ENCODE results near the gene SHD.

Gene SHD

DNA sequence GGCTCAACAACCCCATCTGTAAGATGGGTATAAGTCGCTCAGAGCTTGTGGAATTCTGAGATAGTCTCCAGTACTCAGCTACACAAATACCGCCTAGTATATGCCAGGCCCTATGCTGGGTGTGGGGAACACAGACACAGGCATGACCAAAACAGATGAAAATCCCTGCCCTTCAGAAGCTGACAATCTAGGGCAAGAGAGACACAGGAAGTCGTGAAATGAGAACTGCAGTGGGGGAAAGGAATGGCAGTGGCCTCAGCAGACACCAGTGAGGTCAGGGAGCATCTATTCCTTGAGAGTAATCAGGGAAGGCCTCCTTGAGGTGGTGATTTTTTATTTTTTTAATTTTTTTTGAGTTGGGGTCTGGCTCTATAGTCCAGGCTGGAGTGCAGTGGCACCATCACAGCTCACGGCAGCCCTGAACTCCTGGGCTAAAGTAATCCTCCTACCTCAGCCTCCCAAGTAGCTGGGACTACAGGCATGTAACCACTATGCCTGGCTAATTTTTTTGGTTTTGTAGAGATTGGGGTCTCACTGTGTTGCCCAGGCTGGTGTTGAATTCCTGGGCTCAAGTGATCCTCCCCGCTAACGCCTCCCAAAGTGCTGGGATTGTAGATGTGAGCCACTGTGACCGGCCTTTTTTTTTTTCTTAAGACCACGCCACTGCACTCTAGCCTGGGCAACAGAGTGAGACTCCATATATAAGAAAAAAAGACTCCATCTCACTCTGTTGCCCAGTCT, 19.9 kb downstream of the SHD start:
- no peak for DNase-seq

DNA sequence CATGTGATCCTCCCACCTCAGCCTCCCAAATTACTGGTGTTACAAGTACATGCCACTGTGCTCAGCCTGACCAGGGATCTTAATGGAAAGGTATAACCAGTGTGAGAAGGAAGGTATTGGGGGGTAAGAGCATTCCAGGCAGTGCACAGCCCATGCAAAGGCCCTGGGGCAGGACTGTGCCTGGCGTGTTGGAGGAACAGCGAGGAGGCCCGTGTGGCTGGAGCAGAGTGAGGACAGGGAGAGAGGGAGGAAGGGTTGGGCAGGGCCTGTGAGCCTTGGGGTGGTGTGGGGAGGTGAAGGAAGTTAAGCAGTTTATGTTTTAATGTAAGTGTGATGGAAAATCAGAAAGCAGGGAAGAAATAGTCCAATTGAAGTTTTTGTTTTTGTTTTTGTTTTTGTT, 21.5 kb downstream of the SHD start:
- DNase-seq, result no peak

DNA sequence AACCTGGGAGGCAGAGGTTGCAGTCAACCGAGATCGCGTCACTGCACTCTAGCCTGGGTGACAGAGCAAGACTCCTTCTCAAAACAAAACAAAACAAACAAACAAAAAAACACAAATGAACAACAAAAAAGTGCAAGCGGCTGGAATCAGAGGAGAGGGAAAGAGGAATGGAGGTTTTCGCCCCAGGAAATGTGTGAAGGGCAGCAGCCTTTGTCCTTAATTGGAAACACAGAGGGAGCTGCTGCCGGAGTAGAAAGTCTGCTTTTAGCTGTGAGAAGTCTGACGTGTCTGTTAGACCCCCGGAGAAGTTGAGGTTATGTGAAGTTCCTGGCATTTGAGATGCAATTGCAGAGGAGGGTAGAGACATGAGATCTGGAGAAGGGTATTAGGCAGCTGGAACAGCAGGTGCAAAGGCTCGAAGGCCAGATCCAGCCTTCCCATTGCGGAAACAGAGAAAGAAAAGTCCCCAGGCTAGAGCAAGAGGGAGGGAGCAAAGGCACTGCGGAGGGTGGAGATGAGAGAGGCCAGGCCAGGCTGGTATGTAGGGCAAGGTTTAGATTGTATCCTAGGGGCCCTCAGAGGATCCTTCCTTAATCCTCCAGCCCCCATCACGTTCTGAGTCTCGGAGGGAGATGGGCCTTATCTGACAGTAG, 22.6 kb downstream of the SHD start:
- no peak for DNase-seq

DNA sequence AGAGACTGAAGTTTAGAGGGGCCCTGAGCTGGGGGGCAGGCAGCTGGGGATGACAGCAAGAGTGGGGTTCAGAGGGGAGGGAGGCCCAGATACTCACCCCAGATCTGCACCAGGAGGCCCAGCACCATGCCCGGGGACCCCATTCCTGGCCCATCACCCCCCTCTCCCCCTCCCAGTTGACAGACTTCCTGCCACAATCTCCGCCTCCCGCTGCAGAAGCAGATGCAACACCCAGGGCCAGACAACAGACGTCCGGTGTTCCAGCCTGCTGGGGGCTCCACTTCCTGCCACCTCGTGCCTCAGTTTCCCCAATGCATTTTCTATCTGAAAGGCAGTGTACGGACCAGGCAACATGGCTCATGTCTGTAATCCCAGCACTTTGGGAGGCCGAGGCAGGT, 23.2 kb downstream of the SHD start, which contains the start of gene TMIGD2:
TMIGD2 (minus strand) TSS at position 147 of the 398 bp plus-strand sequence; CDS start at position 143, 4 bp downstream.
- DNase-seq, result no peak

DNA sequence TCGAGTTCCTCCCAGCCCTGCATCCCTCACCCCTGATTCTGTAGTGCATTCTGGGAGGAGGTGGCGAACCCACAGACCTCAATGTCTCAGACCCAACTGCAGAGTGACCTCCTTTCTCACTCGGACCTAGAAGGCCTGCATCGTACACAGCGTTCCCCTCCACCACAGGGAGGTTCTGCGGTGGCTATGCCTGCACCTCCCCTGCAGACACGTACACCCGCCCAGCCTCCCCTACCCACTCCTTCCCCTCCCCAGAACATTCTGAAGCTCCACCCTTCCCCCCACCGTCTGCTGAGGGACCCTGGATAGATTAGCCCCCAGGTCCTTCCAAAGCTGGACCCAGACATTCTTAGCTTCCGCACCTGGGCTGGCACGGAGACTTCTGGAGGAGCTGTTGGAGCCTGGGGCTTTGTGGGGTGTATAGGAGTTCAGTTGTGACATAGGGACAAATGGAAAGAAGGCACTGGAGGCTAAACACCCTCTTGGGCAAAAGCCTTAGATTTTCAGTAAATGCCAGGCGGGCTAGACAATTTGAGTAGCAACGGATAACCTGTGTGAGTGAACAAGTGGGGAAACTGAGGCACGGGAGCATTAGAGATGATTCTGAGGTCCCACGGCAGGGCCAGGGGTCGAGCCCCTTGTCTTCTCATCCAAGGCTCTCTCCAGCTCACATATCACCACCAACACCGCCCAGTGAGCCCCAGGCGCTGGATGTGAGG, 24.9 kb downstream of the SHD start:
- DNase-seq, result no peak

DNA sequence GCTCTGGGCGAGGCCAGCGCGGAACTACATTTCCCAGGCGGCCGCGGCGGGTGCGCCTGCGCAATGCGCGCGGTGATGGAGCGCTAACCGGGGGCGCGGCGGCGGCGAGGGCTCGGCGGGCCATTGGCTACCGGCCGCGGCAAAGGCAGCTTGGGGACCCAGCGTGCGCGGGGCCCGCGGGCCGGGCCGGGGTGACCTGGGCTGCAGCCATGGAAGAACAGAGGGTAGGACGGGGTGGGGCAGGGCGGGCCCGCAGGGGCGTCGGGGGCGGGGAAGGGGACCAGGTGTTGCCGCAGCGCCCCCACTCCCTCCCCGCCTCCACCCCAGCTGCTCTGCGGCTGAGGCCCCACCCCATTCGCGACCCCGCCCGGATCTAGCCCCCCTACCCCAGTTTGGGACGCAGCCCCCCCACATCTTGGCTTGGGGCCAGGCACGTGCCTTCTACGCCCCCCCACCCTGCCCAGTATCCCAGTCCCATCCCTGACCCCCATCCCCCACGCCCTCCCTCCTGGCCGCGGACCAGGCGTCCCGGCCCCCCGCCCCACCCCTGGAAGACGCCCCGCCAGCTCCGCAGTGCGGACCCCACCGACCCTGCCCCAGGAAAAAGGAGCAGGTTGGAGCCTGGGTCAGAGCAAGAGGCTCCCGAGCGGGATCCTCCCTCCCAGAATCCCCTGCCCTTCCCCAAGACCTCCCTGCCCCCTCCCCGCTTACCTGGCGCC, 25.6 kb downstream of the SHD start, which contains the start of gene FSD1:
FSD1 (plus strand) TSS at position 61 of the 719 bp plus-strand sequence; CDS start at position 210, 149 bp downstream.
- DNase-seq, result no peak

DNA sequence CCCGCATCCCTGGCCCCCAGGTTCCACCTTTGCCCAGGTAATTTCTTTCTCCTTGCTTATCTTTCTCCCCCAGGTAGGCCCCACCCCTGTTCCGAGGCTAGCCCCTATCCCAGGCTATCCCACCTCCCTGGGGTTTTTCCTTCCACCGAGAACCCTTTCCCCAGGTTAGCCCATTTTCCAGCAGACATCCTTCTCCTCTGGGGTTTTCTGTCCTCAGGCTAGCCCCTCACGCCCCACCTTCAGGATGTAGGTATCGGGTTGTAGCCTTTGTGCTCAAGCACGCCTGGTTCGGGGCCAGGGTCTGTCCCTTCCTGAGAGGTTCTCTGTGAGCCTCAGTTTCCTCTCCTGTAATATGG, 26.2 kb downstream of the SHD start:
- no peak for DNase-seq

DNA sequence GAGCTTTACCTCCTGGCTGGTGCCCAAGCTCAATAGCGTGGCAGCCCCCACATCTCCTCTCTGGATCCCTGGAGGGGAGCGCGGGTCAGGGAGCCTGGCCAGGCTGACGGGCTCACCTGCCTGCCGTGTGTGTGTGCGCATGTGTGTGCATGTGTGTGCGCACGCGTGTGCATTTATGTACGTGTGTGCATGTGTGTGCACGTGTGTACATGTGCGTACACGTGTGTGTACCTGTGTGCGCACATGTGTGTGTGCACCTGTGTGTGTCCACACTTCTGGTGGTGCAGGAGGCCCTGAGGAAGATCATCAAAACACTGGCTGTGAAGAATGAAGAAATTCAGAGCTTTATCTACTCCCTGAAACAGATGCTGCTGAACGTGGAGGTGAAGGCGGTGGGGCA, 26.6 kb downstream of the SHD start:
- DNase-seq, result no peak

DNA sequence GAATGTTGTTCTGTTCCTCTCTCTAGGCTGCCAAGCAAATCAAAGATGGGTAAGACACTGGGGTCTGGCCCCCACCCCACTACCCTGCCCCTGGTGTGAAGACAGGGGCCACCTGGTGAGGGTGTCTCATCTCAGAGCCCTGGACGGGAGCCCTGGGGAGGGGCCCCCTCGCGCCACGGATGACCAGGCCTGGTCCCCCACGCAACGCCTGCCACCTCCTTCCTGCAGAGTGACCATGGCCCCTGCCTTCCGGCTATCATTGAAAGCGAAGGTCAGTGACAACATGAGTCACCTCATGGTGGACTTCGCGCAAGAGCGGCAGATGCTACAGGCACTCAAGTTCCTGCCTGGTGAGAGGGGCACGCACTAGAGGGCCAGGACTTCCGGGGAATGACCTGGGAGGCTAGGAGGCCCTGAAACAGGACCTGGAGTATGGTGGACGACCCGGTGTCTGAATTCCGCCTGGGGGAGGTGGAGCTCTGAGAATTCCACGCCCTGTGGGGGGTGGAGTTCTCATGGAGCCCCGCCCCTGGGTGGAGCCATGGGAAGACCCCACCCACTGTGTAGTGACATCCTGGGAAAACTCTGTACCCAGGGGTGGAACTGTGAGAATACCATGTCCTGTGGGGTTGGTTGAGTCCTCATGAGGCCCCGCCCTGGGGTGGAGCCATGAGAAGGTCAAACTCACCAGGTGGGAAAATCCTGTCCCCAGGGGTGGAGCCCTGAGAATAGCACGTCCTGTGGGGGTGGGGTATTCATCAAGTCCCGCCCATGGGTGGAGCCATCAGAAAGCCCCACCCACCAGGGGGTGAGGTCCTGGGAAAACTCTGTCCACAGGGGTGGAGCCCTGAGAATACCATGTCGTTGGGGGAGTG, 31.4 kb downstream of the SHD start:
- DNase-seq, result no peak

DNA sequence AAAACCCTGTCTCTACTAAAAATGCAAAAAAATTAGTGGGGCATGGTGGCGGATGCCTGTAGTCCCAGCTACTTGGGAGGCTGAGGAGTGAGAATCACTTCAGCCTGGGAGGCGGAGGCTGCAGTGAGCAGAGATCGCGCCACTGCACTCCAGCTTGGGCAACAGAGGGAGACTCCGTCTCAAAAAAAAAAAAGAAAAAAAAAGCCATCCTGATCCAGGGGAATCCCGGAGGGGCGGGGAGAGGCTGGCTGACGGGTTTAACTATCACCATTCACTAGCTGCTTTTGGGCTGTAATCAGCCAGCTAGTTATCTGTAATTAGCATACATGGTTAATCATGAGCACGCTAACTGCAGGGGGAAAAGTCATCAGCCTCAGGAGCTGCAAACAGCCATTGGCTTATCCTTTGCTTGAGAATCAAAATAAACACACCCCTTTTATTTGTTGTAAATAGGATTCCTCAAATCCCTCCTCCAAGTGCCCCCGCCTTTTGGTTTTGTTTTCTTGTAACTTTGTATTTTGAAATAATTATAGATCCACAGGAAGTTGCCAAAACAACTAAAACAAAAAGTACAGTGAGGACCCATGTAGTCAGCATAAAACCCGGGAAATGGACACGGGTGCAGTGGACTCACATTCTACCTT, 34.9 kb downstream of the SHD start:
- no peak for DNase-seq

DNA sequence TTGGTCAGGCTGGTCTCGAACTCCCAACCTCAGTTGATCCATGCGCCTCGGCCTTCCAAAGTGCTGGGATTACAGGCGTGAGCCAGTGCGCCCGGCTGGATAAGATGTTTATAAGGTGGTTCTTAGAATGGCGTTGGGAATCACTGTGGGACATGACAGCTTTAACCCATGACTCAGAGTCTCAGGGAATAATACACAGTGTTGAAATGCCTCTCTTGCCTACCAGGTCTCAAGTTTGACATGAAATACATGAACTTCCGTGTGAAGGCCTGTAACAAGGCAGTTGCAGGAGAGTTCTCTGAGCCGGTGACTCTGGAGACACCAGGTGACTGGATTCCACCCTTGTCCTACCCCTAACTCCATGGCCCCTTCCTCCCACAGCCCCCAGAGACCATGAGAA, 37.9 kb downstream of the SHD start:
- DNase-seq, result no peak

DNA sequence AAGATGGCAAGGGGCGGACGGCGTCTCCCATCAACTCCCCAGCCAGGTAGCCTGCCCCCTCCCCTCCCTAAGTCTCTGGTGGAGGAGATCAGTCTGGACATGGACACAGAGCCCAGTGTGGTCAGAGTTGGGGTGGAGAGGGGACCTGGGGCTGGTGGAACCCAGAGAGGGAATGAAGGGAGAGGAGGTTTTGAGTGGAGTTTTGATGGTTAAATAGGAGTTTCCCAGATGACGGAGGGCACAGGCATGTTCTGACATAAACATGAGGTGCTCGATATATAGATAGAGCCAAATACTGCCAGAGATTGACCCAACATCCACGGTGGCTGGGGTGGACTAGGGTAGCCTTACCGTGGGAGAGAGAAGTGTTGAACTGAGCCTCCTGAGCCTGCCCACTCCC, 39.4 kb downstream of the SHD start:
- DNase-seq, result no peak

DNA sequence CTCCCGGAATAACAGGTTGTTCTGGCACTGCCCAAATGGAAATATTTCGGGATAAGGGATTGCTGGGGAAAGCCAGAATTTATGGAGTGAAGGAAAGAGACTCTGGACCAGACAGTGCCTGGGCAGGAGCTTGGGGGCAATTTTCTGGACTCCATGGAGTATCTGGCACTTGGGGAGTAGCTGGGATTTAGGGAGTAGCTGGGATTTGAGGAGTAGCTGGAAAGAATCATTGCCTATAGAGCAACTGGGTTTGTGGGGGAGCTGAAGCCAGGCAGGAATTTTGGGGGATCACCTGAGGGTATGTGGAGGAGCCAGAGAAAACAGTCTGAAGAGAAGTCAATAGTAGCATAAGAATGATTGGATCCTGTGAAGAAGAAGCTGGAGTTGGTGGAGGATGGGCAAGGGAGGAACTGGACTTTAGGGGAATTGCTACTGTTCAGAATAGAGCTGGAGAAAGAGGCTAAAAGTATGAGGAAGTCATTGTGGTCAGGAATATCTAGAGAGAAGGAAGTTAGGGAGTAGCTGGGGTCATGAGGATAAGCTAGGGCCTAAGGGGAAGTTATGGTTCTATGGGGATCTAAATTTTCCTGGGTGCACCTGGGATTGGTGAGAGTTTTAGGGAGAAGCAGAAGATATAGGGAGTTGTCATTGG, 40.1 kb downstream of the SHD start:
- no peak for DNase-seq

DNA sequence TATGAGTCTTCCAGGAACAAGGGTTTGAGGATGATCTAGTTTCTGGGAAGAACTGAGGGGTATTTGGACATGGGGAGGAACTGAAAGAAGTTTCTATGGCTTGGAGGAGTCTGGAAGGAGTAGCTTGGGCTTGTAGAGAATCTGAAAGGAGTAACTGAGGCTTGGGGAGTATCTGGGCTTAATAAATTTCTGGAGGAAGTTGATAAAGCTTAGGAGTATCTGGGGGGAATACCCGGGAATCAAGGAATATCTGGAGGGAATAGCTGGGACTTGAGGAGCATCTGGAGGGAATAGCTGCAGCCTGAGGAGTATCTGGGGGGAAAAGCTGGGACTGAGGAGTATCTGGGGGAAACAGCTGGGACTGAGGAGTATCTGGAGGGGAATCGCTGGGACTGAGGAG, 41.4 kb downstream of the SHD start:
- no peak for DNase-seq

DNA sequence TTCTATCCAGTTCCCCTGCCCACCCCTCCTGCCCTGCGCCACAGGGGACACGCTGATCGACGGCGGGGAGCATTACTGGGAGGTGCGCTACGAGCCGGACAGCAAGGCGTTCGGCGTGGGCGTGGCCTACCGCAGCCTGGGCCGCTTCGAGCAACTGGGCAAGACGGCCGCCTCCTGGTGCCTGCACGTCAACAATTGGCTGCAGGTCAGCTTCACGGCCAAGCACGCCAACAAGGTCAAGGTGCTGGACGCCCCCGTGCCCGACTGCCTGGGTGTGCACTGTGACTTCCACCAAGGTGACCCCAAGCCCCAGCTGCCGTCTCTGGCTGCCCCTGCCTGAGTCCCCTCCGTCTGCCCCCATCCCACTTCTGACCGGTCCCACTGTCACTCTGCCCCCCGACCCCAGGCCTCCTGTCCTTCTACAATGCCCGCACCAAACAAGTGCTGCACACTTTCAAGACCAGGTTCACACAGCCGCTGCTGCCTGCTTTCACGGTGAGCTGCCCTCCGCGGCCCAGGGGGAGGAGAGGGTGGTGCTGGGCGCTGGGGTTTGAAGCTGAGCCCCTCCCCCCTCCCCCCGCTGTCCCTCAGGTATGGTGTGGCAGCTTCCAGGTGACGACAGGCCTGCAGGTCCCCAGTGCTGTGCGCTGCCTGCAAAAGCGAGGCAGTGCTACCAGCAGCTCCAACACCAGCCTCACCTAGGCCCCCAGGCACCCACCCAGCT, 44.0 kb downstream of the SHD start:
- DNase-seq, result no peak

DNA sequence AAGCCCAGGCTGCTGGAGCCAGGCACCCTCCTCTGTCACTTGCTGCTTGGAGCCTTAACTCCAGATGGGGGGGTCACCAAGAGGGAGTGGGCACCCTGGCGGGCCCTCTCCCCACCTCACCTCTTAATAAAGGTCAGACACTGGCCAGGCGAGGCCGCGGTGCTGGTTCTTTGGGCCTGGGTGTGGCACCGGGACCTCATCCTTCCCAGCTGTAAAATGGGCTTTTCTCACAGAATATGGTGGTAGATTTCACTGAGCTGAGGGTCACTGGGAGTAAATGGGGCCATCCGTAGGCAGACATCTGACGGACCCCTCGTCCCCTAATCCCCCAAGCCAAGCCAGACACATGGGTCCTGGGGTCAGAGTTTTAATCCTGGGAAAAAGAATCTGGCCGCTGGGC, 44.6 kb downstream of the SHD start:
- no peak for DNase-seq

DNA sequence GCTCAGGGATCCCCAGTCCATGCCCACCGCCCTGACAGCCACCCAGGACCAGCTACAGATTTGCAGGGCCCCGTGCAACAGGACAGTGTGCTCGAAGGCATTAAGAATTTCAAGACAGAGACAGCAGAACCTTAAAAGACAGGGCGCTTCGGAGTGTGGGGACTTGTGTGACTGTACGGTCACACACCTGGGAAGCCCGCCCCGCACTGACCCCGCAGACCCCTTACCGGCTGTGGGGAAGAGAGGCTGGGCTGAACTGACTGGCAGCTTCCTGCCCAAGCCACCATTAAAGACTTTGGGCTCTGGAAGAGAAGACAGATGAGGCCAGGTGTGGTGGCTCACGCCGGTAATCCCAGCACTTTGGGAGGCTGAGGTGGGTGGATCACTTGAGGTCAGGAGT, 45.2 kb downstream of the SHD start:
- DNase-seq, result no peak

DNA sequence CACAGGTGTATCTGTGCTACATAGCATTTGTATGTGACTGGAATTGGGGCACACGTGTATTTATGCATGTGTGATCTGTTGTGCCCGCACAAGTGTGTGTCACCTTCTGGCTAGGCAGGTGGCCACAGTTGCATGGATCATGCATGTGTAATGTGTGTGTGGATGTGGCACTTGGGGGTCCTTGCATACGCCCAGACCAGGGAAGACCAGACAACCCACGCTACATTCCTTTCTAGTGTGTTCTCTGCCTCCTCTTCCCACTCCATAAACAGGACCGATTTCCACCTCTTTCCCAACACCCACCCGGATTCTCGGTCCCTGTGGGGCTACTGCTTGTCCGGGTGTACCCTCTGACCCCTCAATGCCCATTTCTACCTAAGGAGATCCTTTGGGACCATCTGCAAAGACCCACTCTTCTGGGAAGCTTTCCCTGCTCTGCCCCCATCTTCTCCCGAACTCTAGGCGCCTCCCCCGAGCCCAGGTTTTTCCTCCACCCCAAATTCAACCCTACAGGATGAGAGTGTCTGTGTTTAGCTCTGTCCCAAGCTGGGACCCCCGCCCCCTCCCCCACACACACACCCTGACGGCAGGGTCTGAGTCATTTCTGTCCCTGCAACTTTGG, 47.3 kb downstream of the SHD start:
- no peak for DNase-seq

DNA sequence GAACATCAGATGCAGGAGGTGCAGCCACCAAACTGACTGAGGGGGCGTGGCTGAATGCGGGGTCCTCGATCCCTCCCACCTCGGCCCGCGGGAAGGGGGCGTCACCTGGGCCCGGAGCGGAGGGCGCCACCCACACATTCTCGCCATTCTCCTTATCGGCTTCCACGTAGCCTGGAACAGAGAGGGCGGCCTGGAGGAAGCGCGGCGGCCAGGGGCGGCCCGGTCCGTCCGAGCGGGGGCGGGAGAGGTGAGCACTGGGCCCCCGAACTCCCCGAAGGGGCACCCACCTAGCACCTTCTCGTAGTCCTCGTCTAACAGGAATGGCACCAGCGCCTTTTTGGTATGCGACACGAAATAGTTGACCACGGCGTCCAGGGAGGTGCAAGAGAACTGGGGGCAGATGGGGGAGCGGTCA, 47.8 kb downstream of the SHD start:
- no peak for DNase-seq

DNA sequence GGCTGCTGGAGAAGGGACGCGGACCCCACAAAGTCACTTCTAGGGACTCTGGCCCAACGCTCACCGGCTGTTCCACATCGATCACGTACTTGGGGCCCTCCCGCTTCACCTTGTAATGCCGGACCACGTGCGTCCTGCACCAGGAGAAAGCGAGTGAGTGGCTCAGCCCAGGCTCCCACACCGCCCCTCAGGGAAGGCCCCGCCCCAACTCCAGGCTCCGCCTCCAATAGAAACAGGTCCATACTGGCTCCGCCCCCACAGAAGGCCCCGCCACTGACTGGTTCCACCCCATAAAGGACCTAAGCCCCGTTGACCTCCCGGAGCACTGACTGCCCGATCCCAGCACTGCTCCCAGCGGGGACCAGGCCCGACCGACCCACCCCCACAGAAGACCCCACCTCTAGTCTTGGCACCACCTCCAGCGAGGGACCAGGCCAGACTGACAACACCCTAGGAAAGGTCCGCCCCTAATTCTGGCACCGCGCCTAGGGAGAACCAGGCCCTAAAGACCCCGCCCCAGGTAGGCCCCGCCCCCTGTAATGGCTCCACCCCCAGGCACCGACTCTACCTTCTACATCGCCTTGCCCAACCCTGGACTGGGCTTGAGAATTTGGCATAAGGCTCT, 48.3 kb downstream of the SHD start:
- DNase-seq, result no peak

All from amniotic stem cell (primary cell).